Lower leg skin (tissue), 3 donors: ENCODE results near the gene NOP53.

Experiments used
- POLR2A ChIP-seq, 2 donors: fragments of 450-650 bp; IDR thresholded peaks; one replicate each; pipeline ENCODE4 v1.6.1; 2016 to 2017; ENCODE audit warnings: antibody characterized with exemption in 2 of 2, mild to moderate bottlenecking in 1 of 2, moderate library complexity in 1 of 2
- TF ChIP-seq, protein P1 (sequence below), 3 donors: fragments of 450-650 bp; IDR thresholded peaks; one replicate each; pipeline ENCODE4 v1.5.1; 2016; ENCODE audit warnings: antibody characterized with exemption in 3 of 3, mild to moderate bottlenecking in 3 of 3, moderate library complexity in 2 of 3

DNA sequence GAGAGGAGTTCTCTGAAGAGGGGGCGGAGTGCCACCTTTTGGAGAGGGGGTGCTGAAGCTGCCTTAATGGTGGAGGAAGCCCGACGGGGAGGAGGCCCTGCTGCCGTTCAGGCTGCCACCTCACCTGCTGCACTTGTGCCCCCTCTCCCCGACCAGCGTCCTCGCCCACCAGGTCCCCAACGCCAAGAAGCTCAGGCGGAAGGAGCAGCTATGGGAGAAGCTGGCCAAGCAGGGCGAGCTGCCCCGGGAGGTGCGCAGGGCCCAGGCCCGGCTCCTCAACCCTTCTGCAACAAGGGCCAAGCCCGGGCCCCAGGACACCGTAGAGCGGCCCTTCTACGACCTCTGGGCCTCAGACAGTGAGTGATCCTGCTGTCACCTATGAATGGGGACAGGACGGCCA, 5.4 kb downstream of the NOP53 start:
- TF ChIP-seq POLR2A (IDR thresholded peaks at IDR 0.05), result no peak
- TF ChIP-seq, protein P1, sequence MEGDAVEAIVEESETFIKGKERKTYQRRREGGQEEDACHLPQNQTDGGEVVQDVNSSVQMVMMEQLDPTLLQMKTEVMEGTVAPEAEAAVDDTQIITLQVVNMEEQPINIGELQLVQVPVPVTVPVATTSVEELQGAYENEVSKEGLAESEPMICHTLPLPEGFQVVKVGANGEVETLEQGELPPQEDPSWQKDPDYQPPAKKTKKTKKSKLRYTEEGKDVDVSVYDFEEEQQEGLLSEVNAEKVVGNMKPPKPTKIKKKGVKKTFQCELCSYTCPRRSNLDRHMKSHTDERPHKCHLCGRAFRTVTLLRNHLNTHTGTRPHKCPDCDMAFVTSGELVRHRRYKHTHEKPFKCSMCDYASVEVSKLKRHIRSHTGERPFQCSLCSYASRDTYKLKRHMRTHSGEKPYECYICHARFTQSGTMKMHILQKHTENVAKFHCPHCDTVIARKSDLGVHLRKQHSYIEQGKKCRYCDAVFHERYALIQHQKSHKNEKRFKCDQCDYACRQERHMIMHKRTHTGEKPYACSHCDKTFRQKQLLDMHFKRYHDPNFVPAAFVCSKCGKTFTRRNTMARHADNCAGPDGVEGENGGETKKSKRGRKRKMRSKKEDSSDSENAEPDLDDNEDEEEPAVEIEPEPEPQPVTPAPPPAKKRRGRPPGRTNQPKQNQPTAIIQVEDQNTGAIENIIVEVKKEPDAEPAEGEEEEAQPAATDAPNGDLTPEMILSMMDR (IDR thresholded peaks at IDR 0.05), result no peak
